Heart left ventricle (tissue), 16 donors: ENCODE results near the gene CRADD. TPM values are rescaled to one million over a fixed set of nuclear protein-coding genes. Genes with fewer than 3 reads are reported as not detected.
A peak's percentile ranks its signal among the peaks of the same experiment; 100 is the strongest.

ENCODE experiments used
- ATAC-seq, 4 donors: fragments of 200-7000 bp; cut with Tn5 transposase; one replicate each; pipeline ENCODE4 v1.9.1; 2020 to 2022; ENCODE audit warnings: moderate library complexity in 4 of 4, mild to moderate bottlenecking in 3 of 4, moderate number of reproducible peaks in 1 of 4
- DNase-seq, 5 donors: peaks; one replicate each; pipeline ENCODE4 v3.0.0-alpha.2; 2020
- H3K27ac ChIP-seq, 12 donors: fragments of 200-600 bp; sonication (generic) in 4 of 12; one replicate each; pipeline versions ENCODE4 v1.5.0 to v1.8.0; 2016 to 2022; ENCODE audit warnings: mild to moderate bottlenecking in 2 of 12
- H3K27me3 ChIP-seq, 9 donors: fragments of 200-600 bp; sonication (generic) in 2 of 9; one replicate each; pipeline versions ENCODE4 v1.5.1 to v1.8.0; 2016 to 2022; ENCODE audit warnings: mild to moderate bottlenecking in 3 of 9
- H3K36me3 ChIP-seq, 9 donors: fragments of 200-600 bp; sonication (generic) in 2 of 9; one replicate each; pipeline versions ENCODE4 v1.5.0 to v1.8.0; 2018 to 2022; ENCODE audit warnings: mild to moderate bottlenecking in 2 of 9
- H3K4me1 ChIP-seq, 12 donors: fragments of 200-600 bp; sonication (generic) in 4 of 12; one replicate each; pipeline versions ENCODE4 v1.5.0 to v1.8.0; 2016 to 2022; ENCODE audit warnings: mild to moderate bottlenecking in 3 of 12
- H3K4me3 ChIP-seq, 12 donors: fragments of 200-600 bp; sonication (generic) in 4 of 12; one replicate each; pipeline versions ENCODE4 v1.5.0 to v1.8.0; 2017 to 2022; ENCODE audit warnings: mild to moderate bottlenecking in 9 of 12, moderate library complexity in 4 of 12
- H3K9me3 ChIP-seq, 12 donors: fragments of 200-600 bp; sonication (generic) in 4 of 12; one replicate each; pipeline versions ENCODE4 v1.5.0 to v1.8.0; 2016 to 2022; ENCODE audit warnings: mild to moderate bottlenecking in 1 of 12
- CTCF ChIP-seq, 12 donors: fragments of 200-600 bp; sonication (generic) in 4 of 12; IDR thresholded peaks; one replicate each; pipeline versions ENCODE4 v1.5.0 to v1.8.0; 2018 to 2022; ENCODE audit warnings: antibody characterized with exemption in 12 of 12, mild to moderate bottlenecking in 5 of 12
- POLR2A ChIP-seq, 2 donors: fragments of 450-650 bp; IDR thresholded peaks; one replicate each; pipeline ENCODE4 v1.6.1; 2017; ENCODE audit warnings: antibody characterized with exemption in 2 of 2, mild to moderate bottlenecking in 2 of 2, moderate library complexity in 2 of 2
- WGBS, 4 donors: extraction: QIAGEN DNeasy Blood & Tissue Kit in 2 of 4; methylation state at CpG; one replicate each; pipeline versions ENCODE4 v1.1.5 to v1.1.7; 2013 to 2018; 5-methylcytosine and 5-hydroxymethylcytosine counted together
- intact Hi-C, 10 donors: fragments of 100-400 bp; cut with DNase I; formaldehyde crosslinking; loops; one replicate each; pipeline versions ENCODE4 v1.11.1 to v1.14.2; 2022
- polyA plus RNA-seq, 2 donors: library from polyadenylated mRNA; stranded (reverse); fragments of 200-250 nt; gene quantifications; one replicate each; pipeline ENCODE4 v1.2.3, GENCODE V29; 2013
- total RNA-seq, 9 donors: library from RNA; depleted of rRNA in 2 of 9; stranded (reverse); fragments of >200 nt in 2 of 9; fragmentation: NEBNext Ultra II Directional in 3 of 9; extraction: Animal tissue kit (Norgen Biotek cat#: 25700) in 3 of 9; gene quantifications; one replicate each; pipeline versions ENCODE4 v1.1.0 to v1.2.4, GENCODE V29; 2016 to 2023
- donor health status: ischemic (EF 13 %, LVEDD 7.1; RV severe dilation, severe dysfunction).
- donor health status: healthy with polysubstance abuse.
- donor health status: DM: no; HTN: yes; CAD: no.
- donor health status: DM: no; HTN: no; CAD: no.
- donor health status: ischemic (EF 25% LVEDD 6.9; RV normal size, moderate dysfunction).
- donor health status: ischemic (EF 25% LVEDD 5.7; RV mildly dilated, moderate dysfunction).
- donor health status: healthy.
- donor health status: DM: yes; HTN: yes; CAD: no.
- donor health status: ischemic (EF 35%, LVEDD 5.7; RV mildly dilated, moderate dysfunction).
- donor health status: nonischemic (EF 11% LVEDD 7.7; RV severe dilation, severe dysfunction).
- donor health status: DM: yes; HTN: yes; CAD: no.
- donor health status: PGD.
- donor health status: ischemic (EF 29% LVEDD 5.4; RV normal size, mild dysfunction).
- donor health status: nonischemic (EF 23%, LVEDD 6.1; RV moderate dilation, normal function).

Gene CRADD
- total and polyA plus RNA-seq, 11 donors: 11.0 to 100 (median 44.5) TPM

GRCh38 chr12:93733358-93733757, 56.2 kb downstream of the CRADD start:
- no peaks in the 10 kb centered on the region for H3K9me3 ChIP-seq
- intact Hi-C loops: no loop called here
- H3K4me3 ChIP-seq: no peak overlapping the region
- no peaks in the 10 kb centered on the region for H3K27me3 ChIP-seq
- no peak for TF ChIP-seq CTCF (IDR thresholded peaks at IDR 0.05)
- TF ChIP-seq POLR2A (IDR thresholded peaks at IDR 0.05): no peak
- peak; percentile 44 to 77 (median 63) for DNase-seq
- no peak overlapping the region for H3K27ac ChIP-seq
- WGBS, 4 donors: 49 to 70% (median 61%) methylated on average over 3 of the region's 3 CpGs
- peaks cover 0 to 27% (median 16%) of the 10 kb centered on the region in 12 donors for H3K4me1 ChIP-seq
- no peaks in the 10 kb centered on the region for H3K36me3 ChIP-seq
- peak; percentile 80 to 90 (median 82) for ATAC-seq

GRCh38 chr12:93733928-93734327, 56.8 kb downstream of the CRADD start:
- intact Hi-C loops: no loop called here
- WGBS, 4 donors: 94 to 97% (median 96%) methylated on average over 5 of the region's 5 CpGs
- Histone ChIP-seq H3K4me3 (no peak overlapping the region), H3K36me3 (no peaks in the 10 kb centered on the region), H3K27ac (peak overlapping the region in 1 of 12 donors; percentile 11), H3K9me3 (no peaks in the 10 kb centered on the region), H3K4me1 (peaks cover 0 to 28% (median 22%) of the 10 kb centered on the region in 12 donors), H3K27me3 (no peaks in the 10 kb centered on the region)
- TF ChIP-seq CTCF (IDR thresholded peaks at IDR 0.05) (no peak), POLR2A (IDR thresholded peaks at IDR 0.05) (no peak)
- DNase-seq (no peak), ATAC-seq (no peak)

- peak overlapping the region in 1 of 12 donors; percentile 16 for H3K27ac ChIP-seq
- no peak for TF ChIP-seq CTCF (IDR thresholded peaks at IDR 0.05)
- TF ChIP-seq POLR2A (IDR thresholded peaks at IDR 0.05): no peak
- DNase-seq (no peak), ATAC-seq (no peak)
- peaks cover 0 to 37% (median 28%) of the 10 kb centered on the region in 12 donors for H3K4me1 ChIP-seq
- no peaks in the 10 kb centered on the region for H3K36me3 ChIP-seq
- 93 to 98% (median 96%) methylated on average over 2 of the region's 2 CpGs for WGBS, 4 donors
- H3K27me3 ChIP-seq: no peaks in the 10 kb centered on the region
- intact Hi-C loops: loop anchor here in 1 of 10 donors (5.0 kb wide), 2 partner anchors 52 to 142 kb away; no protein-coding TSS in a partner anchor
- H3K9me3 ChIP-seq: no peaks in the 10 kb centered on the region
- H3K4me3 ChIP-seq: no peak overlapping the region
These were observed 57.6 kb downstream of the CRADD start for GRCh38 chr12:93734784-93735183.

GRCh38 chr12:93736640-93737178, 59.5 kb downstream of the CRADD start:
- Histone ChIP-seq H3K36me3 (no peaks in the 10 kb centered on the region), H3K4me3 (no peak overlapping the region), H3K4me1 (peaks cover 0 to 54% (median 36%) of the 10 kb centered on the region in 12 donors), H3K27ac (peak overlapping the region in 5 of 12 donors; percentile 88 to 94 (median 93)), H3K27me3 (no peaks in the 10 kb centered on the region), H3K9me3 (no peaks in the 10 kb centered on the region)
- no peak for ATAC-seq
- DNase-seq: no peak
- intact Hi-C loops: loop anchor here in 3 of 10 donors (1.0 to 5.0 kb wide), 4 partner anchors 53 to 144 kb away; no protein-coding TSS in a partner anchor
- TF ChIP-seq CTCF (IDR thresholded peaks at IDR 0.05) (no peak), POLR2A (IDR thresholded peaks at IDR 0.05) (no peak)
